Astrocyte (in vitro differentiated cells and primary cell): ENCODE measurements around the gene NCKAP1. TPM values are rescaled to one million over a fixed set of nuclear protein-coding genes. Genes with fewer than 3 reads are reported as not detected.
A peak's percentile ranks its signal among the peaks of the same experiment; 100 is the strongest.

Source experiments
- DNase-seq: peaks from one replicate; pipeline ENCODE4 v3.0.0-alpha.2; 2010; ENCODE audit warnings: low read depth
- FAIRE-seq: peaks from 2 replicates; lab custom pipeline; 2011; peaks lifted over from hg19 to GRCh38; lab: Jason Lieb, UNC
- H2AFZ ChIP-seq: 2 replicates; pipeline ENCODE4 v1.6.0; 2012; ENCODE audit warnings: low read depth, low read length, inconsistent platforms
- H3K27ac ChIP-seq: 2 replicates; pipeline ENCODE4 v1.5.1; 2011; ENCODE audit warnings: low read depth, low read length, inconsistent platforms
- H3K27me3 ChIP-seq: 2 replicates; pipeline ENCODE4 v1.6.0; 2011; ENCODE audit warnings: low read length, inconsistent platforms; ENCODE audit not compliant: insufficient read depth
- H3K36me3 ChIP-seq: 2 replicates; pipeline ENCODE4 v1.5.1; 2011; ENCODE audit warnings: low read length, inconsistent platforms; ENCODE audit not compliant: insufficient read depth
- H3K4me1 ChIP-seq: 2 replicates; pipeline ENCODE4 v1.5.1; 2011; ENCODE audit warnings: low read length, inconsistent platforms; ENCODE audit not compliant: insufficient read depth
- H3K4me2 ChIP-seq: 2 replicates; pipeline ENCODE4 v1.6.0; 2012; ENCODE audit warnings: low read length, inconsistent platforms
- H3K4me3 ChIP-seq: 2 replicates; pipeline ENCODE4 v1.5.1; 2011; ENCODE audit warnings: low read depth, mild to moderate bottlenecking, low read length, inconsistent platforms; ENCODE audit not compliant: insufficient read depth
- H3K79me2 ChIP-seq: 2 replicates; pipeline ENCODE4 v1.6.0; 2012; ENCODE audit warnings: mild to moderate bottlenecking, low read length, inconsistent platforms; ENCODE audit not compliant: insufficient read depth
- H3K9ac ChIP-seq: 2 replicates; pipeline ENCODE4 v1.6.0; 2012; ENCODE audit warnings: mild to moderate bottlenecking, low read length, inconsistent platforms
- H3K9me3 ChIP-seq: 2 replicates; pipeline ENCODE4 v1.5.1; 2012; ENCODE audit warnings: low read depth, mild to moderate bottlenecking, low read length, inconsistent platforms; ENCODE audit not compliant: insufficient read depth
- H4K20me1 ChIP-seq: 2 replicates; pipeline ENCODE4 v1.6.0; 2012; ENCODE audit warnings: low read length, inconsistent platforms; ENCODE audit not compliant: insufficient read depth
- H3K27ac Mint-ChIP-seq: one replicate; pipeline ENCODE4 v1.8.0; 2021; ENCODE audit warnings: mild to moderate bottlenecking, mixed read lengths; ENCODE audit not compliant: unreplicated experiment
- H3K27me3 Mint-ChIP-seq: one replicate; pipeline ENCODE4 v1.8.0; 2021; ENCODE audit warnings: low read depth, mixed read lengths; ENCODE audit not compliant: unreplicated experiment
- H3K36me3 Mint-ChIP-seq: one replicate; pipeline ENCODE4 v1.8.0; 2021; ENCODE audit warnings: low read depth, mixed read lengths; ENCODE audit not compliant: unreplicated experiment
- H3K4me1 Mint-ChIP-seq: one replicate; pipeline ENCODE4 v1.8.0; 2021; ENCODE audit warnings: low read depth, mixed read lengths; ENCODE audit not compliant: unreplicated experiment
- H3K4me3 Mint-ChIP-seq: one replicate; pipeline ENCODE4 v1.8.0; 2021; ENCODE audit warnings: mild to moderate bottlenecking, moderate library complexity, mixed read lengths; ENCODE audit not compliant: unreplicated experiment
- H3K9me3 Mint-ChIP-seq: one replicate; pipeline ENCODE4 v1.8.0; 2021; ENCODE audit warnings: mild to moderate bottlenecking, mixed read lengths; ENCODE audit not compliant: unreplicated experiment
- CTCF ChIP-seq: IDR thresholded peaks from 2 replicates; pipeline ENCODE4 v1.5.1; 2011; ENCODE audit warnings: low read depth, mild to moderate bottlenecking, inconsistent platforms, low read length, moderate library complexity; ENCODE audit not compliant: insufficient read depth
- EZH2 ChIP-seq: IDR thresholded peaks from 2 replicates; pipeline ENCODE4 v1.6.1; 2012; ENCODE audit warnings: mild to moderate bottlenecking, low read length, inconsistent platforms; ENCODE audit not compliant: insufficient read depth
- total RNA-seq: library from RNA; stranded (reverse); gene quantifications from 2 replicates; pipeline ENCODE4 v1.2.1, GENCODE V29; 2021

The NCKAP1 gene
- total RNA-seq, 1 donor from 2014 or later: 164 TPM

- Histone ChIP-seq H3K36me3 (peaks cover 23% of the 10 kb centered on the region), H3K4me3 (no peak overlapping the region), H3K4me2 (no peak overlapping the region), H3K27me3 (no peaks in the 10 kb centered on the region), H3K4me1 (peaks cover 14% of the 10 kb centered on the region), H2AFZ (no peak overlapping the region), H3K27ac (no peak overlapping the region), H3K9me3 (no peaks in the 10 kb centered on the region), H4K20me1 (peaks cover 10% of the 10 kb centered on the region), H3K9ac (no peak overlapping the region), H3K79me2 (no peaks in the 10 kb centered on the region)
- no peak for TF ChIP-seq EZH2
- TF ChIP-seq CTCF: no peak
- Mint-ChIP-seq H3K27me3 (no peaks in the 10 kb centered on the region), H3K4me1 (peaks cover 30% of the 10 kb centered on the region), H3K27ac (no peak overlapping the region), H3K4me3 (no peak overlapping the region), H3K9me3 (no peaks in the 10 kb centered on the region), H3K36me3 (peaks cover 23% of the 10 kb centered on the region)
- DNase-seq: no peak
- no peak for FAIRE-seq
Measured at GRCh38 chr2:182918961-182919652, 119.2 kb downstream of the NCKAP1 start.

GRCh38 chr2:182917924-182918323, 120.3 kb downstream of the NCKAP1 start:
- Mint-ChIP-seq H3K27ac (no peak overlapping the region), H3K4me1 (peaks cover 30% of the 10 kb centered on the region), H3K27me3 (no peaks in the 10 kb centered on the region), H3K4me3 (no peak overlapping the region), H3K36me3 (peaks cover 22% of the 10 kb centered on the region), H3K9me3 (no peaks in the 10 kb centered on the region)
- H3K4me1 ChIP-seq: peaks cover 14% of the 10 kb centered on the region
- no peak overlapping the region for H3K9ac ChIP-seq
- no peak for DNase-seq
- H4K20me1 ChIP-seq: peaks cover 10% of the 10 kb centered on the region
- TF ChIP-seq EZH2 (no peak), CTCF (no peak)
- peaks cover 20% of the 10 kb centered on the region for H3K36me3 ChIP-seq
- no peak for FAIRE-seq
- H3K9me3 ChIP-seq: no peaks in the 10 kb centered on the region
- no peak overlapping the region for H3K27ac ChIP-seq
- H3K4me2 ChIP-seq: no peak overlapping the region
- H3K27me3 ChIP-seq: no peaks in the 10 kb centered on the region
- no peak overlapping the region for H3K4me3 ChIP-seq
- no peaks in the 10 kb centered on the region for H3K79me2 ChIP-seq
- H2AFZ ChIP-seq: no peak overlapping the region

GRCh38 chr2:182916417-182916816, 121.8 kb downstream of the NCKAP1 start:
- Histone ChIP-seq H3K9ac (no peak overlapping the region), H3K4me3 (no peak overlapping the region), H3K27ac (peak overlapping the region; percentile 28), H3K36me3 (peaks cover 18% of the 10 kb centered on the region), H3K4me2 (peak overlapping the region; percentile 57), H3K4me1 (peaks cover 14% of the 10 kb centered on the region), H4K20me1 (peaks cover 10% of the 10 kb centered on the region), H3K79me2 (no peaks in the 10 kb centered on the region), H3K27me3 (no peaks in the 10 kb centered on the region), H3K9me3 (no peaks in the 10 kb centered on the region), H2AFZ (no peak overlapping the region)
- no peak for FAIRE-seq
- Mint-ChIP-seq H3K27me3 (no peaks in the 10 kb centered on the region), H3K4me3 (no peak overlapping the region), H3K36me3 (peaks cover 15% of the 10 kb centered on the region), H3K4me1 (peaks cover 30% of the 10 kb centered on the region), H3K9me3 (no peaks in the 10 kb centered on the region), H3K27ac (peak overlapping the region; percentile 75)
- DNase-seq: no peak
- TF ChIP-seq CTCF (no peak), EZH2 (no peak)
